HEK293T (cell line): ENCODE data around the gene HSPA12A.

Experiments used
- CTCF ChIA-PET: fragments of 350-600 bp; formaldehyde crosslinking; extraction: SDS; loops from one replicate; lab custom pipeline; 2021; ENCODE audit warnings: antibody characterized with exemption, inconsistent platforms; lab: Yijun Ruan, JAX
- POLR2A ChIA-PET: fragments of 350-600 bp; formaldehyde crosslinking; extraction: SDS; loops from one replicate; lab custom pipeline; 2020; ENCODE audit warnings: antibody characterized with exemption, inconsistent platforms; lab: Yijun Ruan, JAX
- DNase-seq: peaks from one replicate; pipeline ENCODE4 v3.0.0; 2012; ENCODE audit warnings: mixed read lengths; ENCODE audit errors: extremely low spot score
- ARNT ChIP-seq: fragments of 450-650 bp; IDR thresholded peaks from 2 replicates; pipeline ENCODE4 v1.6.1; 2017; ENCODE audit warnings: mild to moderate bottlenecking
- BHLHE40 ChIP-seq: fragments of 450-650 bp; IDR thresholded peaks from 2 replicates; pipeline ENCODE4 v1.6.1; 2016; ENCODE audit warnings: mild to moderate bottlenecking, moderate library complexity, borderline replicate concordance
- CTBP1 ChIP-seq: fragments of 450-650 bp; IDR thresholded peaks from 2 replicates; pipeline ENCODE4 v1.6.1; 2016; ENCODE audit warnings: borderline replicate concordance
- ELF4 ChIP-seq: fragments of 450-650 bp; IDR thresholded peaks from 2 replicates; pipeline ENCODE4 v1.6.1; 2017; ENCODE audit warnings: antibody characterized with exemption
- FOXA1 ChIP-seq: fragments of 450-650 bp; IDR thresholded peaks from 2 replicates; pipeline ENCODE4 v1.6.1; 2016; ENCODE audit warnings: mild to moderate bottlenecking
- FOXK2 ChIP-seq: fragments of 450-650 bp; IDR thresholded peaks from 2 replicates; pipeline ENCODE4 v1.6.1; 2016; ENCODE audit warnings: mild to moderate bottlenecking
- FOXM1 ChIP-seq: fragments of 450-650 bp; IDR thresholded peaks from 2 replicates; pipeline ENCODE4 v1.6.1; 2017; ENCODE audit warnings: mild to moderate bottlenecking, borderline replicate concordance
- HDGF ChIP-seq: fragments of 450-650 bp; IDR thresholded peaks from 2 replicates; pipeline ENCODE4 v1.6.1; 2017; ENCODE audit warnings: antibody characterized with exemption, borderline replicate concordance
- L3MBTL2 ChIP-seq: fragments of 450-650 bp; conservative IDR thresholded peaks from 2 replicates; pipeline ENCODE4 v1.6.1; 2016; ENCODE audit warnings: mild to moderate bottlenecking
- LEF1 ChIP-seq: fragments of 450-650 bp; IDR thresholded peaks from 2 replicates; pipeline ENCODE4 v1.6.1; 2017; ENCODE audit warnings: mild to moderate bottlenecking, borderline replicate concordance
- NFRKB ChIP-seq: fragments of 450-650 bp; IDR thresholded peaks from 2 replicates; pipeline ENCODE4 v1.6.1; 2016; ENCODE audit warnings: mild to moderate bottlenecking, moderate library complexity
- SP1 ChIP-seq: fragments of 450-650 bp; IDR thresholded peaks from 2 replicates; pipeline ENCODE4 v1.6.1; 2017
- SUZ12 ChIP-seq: fragments of 450-650 bp; IDR thresholded peaks from 2 replicates; pipeline ENCODE4 v1.6.1; 2016; ENCODE audit warnings: mild to moderate bottlenecking
- TARDBP ChIP-seq: fragments of 450-650 bp; IDR thresholded peaks from 2 replicates; pipeline ENCODE4 v1.6.1; 2016
- ZNF384 ChIP-seq: fragments of 450-650 bp; IDR thresholded peaks from 2 replicates; pipeline ENCODE4 v1.6.1; 2016
- TF ChIP-seq, protein P1 (sequence below): fragments of 450-650 bp; IDR thresholded peaks from 2 replicates; pipeline ENCODE4 v1.6.1; 2016

The HSPA12A gene

DNA sequence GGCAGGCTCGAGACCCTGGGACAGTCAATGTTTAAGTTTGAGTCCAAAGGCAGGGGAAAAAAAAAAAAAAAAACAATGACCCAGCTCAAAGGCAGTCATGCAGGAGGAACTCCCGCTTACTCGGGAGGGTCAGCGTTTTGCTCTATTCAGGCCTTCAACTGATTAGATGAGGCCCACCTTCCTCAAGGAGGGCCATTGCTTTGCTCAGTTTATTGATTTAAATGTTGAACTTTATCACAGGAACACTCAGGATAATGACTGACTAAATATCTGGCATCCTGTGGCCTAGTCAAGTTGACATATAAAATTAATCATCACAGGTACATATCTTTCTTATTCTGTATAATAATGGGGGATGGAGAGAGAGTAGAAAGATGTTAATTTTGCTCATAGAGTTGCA, 52.6 kb downstream of the HSPA12A start:
- TF ChIP-seq CTBP1 = no peak
- TF ChIP-seq ELF4 = no peak
- no peak for TF ChIP-seq L3MBTL2
- TF ChIP-seq TARDBP = no peak
- no peak for TF ChIP-seq ZNF384
- TF ChIP-seq FOXK2 = no peak
- no peak for TF ChIP-seq SUZ12
- TF ChIP-seq SP1 = no peak
- TF ChIP-seq ARNT = no peak
- TF ChIP-seq FOXM1 = no peak
- TF ChIP-seq BHLHE40 = no peak
- no peak for TF ChIP-seq FOXA1
- TF ChIP-seq LEF1 = no peak
- TF ChIP-seq, protein P1, sequence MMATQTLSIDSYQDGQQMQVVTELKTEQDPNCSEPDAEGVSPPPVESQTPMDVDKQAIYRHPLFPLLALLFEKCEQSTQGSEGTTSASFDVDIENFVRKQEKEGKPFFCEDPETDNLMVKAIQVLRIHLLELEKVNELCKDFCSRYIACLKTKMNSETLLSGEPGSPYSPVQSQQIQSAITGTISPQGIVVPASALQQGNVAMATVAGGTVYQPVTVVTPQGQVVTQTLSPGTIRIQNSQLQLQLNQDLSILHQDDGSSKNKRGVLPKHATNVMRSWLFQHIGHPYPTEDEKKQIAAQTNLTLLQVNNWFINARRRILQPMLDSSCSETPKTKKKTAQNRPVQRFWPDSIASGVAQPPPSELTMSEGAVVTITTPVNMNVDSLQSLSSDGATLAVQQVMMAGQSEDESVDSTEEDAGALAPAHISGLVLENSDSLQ = no peak
- no peak for TF ChIP-seq NFRKB
- TF ChIP-seq HDGF = no peak
- CTCF ChIA-PET = interaction anchor here (0.8 kb wide), 1 partner anchor 99 kb away, joined by 3 read pairs; no protein-coding TSS in a partner anchor
- POLR2A ChIA-PET = no interaction called here

DNA sequence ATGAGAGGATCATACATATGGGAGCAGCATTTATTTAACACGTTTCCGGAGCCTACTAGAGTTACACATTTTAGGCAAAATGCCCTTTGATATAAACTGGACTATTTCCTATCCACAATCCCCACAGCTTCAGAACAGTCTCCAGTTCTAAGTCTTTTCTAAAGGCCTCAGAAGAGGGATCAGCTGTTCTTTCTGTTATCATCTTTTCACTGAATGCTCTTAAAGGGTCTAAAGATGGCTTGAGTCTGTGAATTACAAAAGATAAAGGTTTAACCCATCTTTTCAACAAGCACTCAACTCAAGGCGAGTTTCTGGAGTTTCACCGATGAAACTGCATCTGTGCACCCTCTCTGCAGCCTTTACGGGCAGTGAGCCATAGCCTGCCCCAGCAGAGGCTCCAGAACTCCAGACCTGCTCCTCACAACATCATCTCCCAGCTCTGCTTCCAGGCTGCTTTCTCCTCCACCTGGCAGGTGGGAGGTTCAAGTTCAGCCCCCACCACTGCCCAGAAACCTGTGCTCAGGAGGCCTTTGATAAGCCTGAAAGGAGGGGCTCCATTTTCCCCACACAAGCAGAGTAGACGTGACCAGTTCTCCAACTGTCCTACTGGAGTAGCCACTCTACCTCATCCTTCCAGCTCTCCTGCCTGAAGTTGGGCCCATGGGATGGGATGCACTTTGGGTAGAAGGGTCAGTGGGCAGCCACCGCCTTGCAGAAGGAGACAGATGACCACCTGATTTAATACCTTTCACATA, 53.4 kb downstream of the HSPA12A start:
- POLR2A ChIA-PET = no interaction called here
- TF ChIP-seq HDGF (no peak), LEF1 (no peak)
- CTCF ChIA-PET = interaction anchor here (0.8 kb wide), 1 partner anchor 99 kb away, joined by 3 read pairs; no protein-coding TSS in a partner anchor
- DNase-seq = no peak

More for the DNA sequence above, 52.6 kb downstream of the HSPA12A start:
- DNase-seq = no peak

- no peak for DNase-seq
- POLR2A ChIA-PET = no interaction called here
- CTCF ChIA-PET = no interaction called here
- TF ChIP-seq FOXA1 (no peak), FOXK2 (no peak), SP1 (no peak), CTBP1 (no peak), NFRKB (no peak), L3MBTL2 (no peak), SUZ12 (no peak), ARNT (no peak), ZNF384 (no peak), LEF1 (no peak), ELF4 (no peak), FOXM1 (no peak), BHLHE40 (no peak), HDGF (no peak), TARDBP (no peak)
- TF ChIP-seq, protein P1 = no peak
These were observed 54.1 kb downstream of the HSPA12A start for GRCh38 chr10:116688241-116688711.

DNA sequence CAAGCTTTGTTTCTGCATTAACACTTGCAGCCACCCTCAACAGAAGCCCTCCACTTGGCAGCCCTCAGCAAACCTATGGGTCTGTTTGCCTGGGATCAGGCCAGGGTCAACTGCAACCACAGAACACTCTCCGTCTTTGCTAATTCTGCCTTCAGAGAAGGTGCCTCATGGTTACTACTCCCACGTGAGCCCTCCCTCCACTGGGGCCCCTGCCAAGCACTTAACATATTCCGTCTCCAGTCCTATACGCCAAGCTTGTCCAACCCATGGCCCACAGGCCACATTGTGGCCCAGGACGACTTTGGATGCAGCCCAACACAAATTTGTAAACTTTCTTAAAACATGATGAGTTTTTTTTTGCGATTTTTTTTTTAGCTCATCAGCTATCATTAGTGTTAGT, 54.7 kb downstream of the HSPA12A start:
- TF ChIP-seq FOXM1 (no peak), ZNF384 (no peak), BHLHE40 (no peak), CTBP1 (no peak), ARNT (no peak), SP1 (no peak), SUZ12 (no peak), L3MBTL2 (no peak), FOXA1 (no peak), ELF4 (no peak), TARDBP (no peak), HDGF (no peak), LEF1 (no peak)
- DNase-seq = no peak
- ChIA-PET POLR2A (interaction anchor here (1.0 kb wide), 1 partner anchor 55 kb away, joined by 3 read pairs; the partner anchor contains the start of gene HSPA12A), CTCF (interaction anchor here (1.0 kb wide), 1 partner anchor 100 kb away, joined by 6 read pairs; no protein-coding TSS in a partner anchor)

DNA sequence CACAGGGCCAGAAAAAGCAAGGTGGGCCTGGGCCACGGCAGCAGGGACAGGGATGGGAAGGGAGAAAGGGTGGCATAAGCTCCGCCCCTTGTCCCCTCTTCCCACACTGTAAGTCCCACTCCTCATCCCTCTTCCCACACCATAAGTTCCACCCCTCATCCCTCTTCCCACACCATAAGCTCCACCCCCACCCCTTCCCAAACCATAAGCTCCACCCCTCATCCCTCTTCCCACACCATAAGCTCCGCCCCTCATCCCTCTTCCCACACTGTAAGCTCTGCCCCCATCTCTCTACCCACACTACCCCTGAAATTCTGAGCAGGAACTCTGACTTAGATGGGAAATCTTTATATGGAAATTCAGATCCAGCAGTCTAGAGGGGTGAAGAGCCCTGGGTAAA, 55.7 kb downstream of the HSPA12A start:
- ChIA-PET POLR2A (interaction anchor here (1.0 kb wide), 1 partner anchor 56 kb away, joined by 3 read pairs; the partner anchor contains the start of gene HSPA12A), CTCF (interaction anchor here (1.0 kb wide), 1 partner anchor 101 kb away, joined by 6 read pairs; no protein-coding TSS in a partner anchor)
- TF ChIP-seq CTBP1 (no peak), BHLHE40 (no peak), NFRKB (no peak), FOXM1 (no peak), TARDBP (no peak), L3MBTL2 (no peak), FOXK2 (no peak)
- TF ChIP-seq, protein P1 = no peak
- DNase-seq = no peak

- ChIA-PET POLR2A (no interaction called here), CTCF (interaction anchor here (0.5 to 1.3 kb wide), 2 partner anchors 103 to 362 kb away, joined by 6 to 7 read pairs; no protein-coding TSS in a partner anchor)
- TF ChIP-seq SP1 (no peak), NFRKB (no peak), HDGF (no peak), BHLHE40 (no peak), ELF4 (no peak), LEF1 (no peak), L3MBTL2 (no peak), CTBP1 (no peak), TARDBP (no peak), ARNT (no peak), FOXK2 (no peak), FOXA1 (no peak), SUZ12 (no peak), FOXM1 (no peak)
- DNase-seq = no peak
These were observed 56.6 kb downstream of the HSPA12A start for GRCh38 chr10:116685807-116686206.
